Pancreas (tissue), 10 donors: ENCODE results near the gene ATP1B4. TPM values are rescaled to one million over a fixed set of nuclear protein-coding genes. Genes with fewer than 3 reads are reported as not detected.
A peak's percentile ranks its signal among the peaks of the same experiment; 100 is the strongest.

Experiments used
- ATAC-seq, 4 donors: fragments of 200-7000 bp; cut with Tn5 transposase; one replicate each; pipeline versions ENCODE4 v1.8.0 to v1.9.1; 2020; ENCODE audit warnings: mild to moderate bottlenecking in 4 of 4, moderate library complexity in 4 of 4
- DNase-seq, 6 donors: peaks; one replicate each; pipeline ENCODE4 v3.0.0-alpha.2; 2020
- FAIRE-seq: peaks from 2 replicates; lab custom pipeline; 2012; peaks lifted over from hg19 to GRCh38; lab: Jason Lieb, UNC
- H3K27ac ChIP-seq, 4 donors: fragments of 200-600 bp; sonication (generic); 1 replicate in 3 of 4; 2 replicates in 1 of 4; pipeline versions ENCODE4 v1.5.0 to v1.8.0; 2020
- H3K27me3 ChIP-seq, 4 donors: fragments of 200-600 bp; one replicate each; pipeline ENCODE4 v1.8.0; 2021
- H3K36me3 ChIP-seq, 3 donors: fragments of 200-600 bp; sonication (generic) in 1 of 3; one replicate each; pipeline versions ENCODE4 v1.5.0 to v1.8.0; 2020 to 2021
- H3K4me1 ChIP-seq, 3 donors: fragments of 200-600 bp; one replicate each; pipeline ENCODE4 v1.8.0; 2021
- H3K4me3 ChIP-seq, 4 donors: fragments of 200-600 bp; sonication (generic) in 2 of 4; one replicate each; pipeline versions ENCODE4 v1.5.0 to v1.8.0; 2020 to 2021
- H3K9me3 ChIP-seq, 4 donors: fragments of 200-600 bp; one replicate each; pipeline ENCODE4 v1.8.0; 2021
- WGBS, 2 donors: extraction: QIAGEN DNeasy Blood & Tissue Kit; methylation state at CpG; one replicate each; pipeline ENCODE4 v1.1.7; 2013; 5-methylcytosine and 5-hydroxymethylcytosine counted together
- intact Hi-C, 3 donors: fragments of 100-400 bp; cut with DNase I; formaldehyde crosslinking; loops; one replicate each; pipeline versions ENCODE4 v1.11.1 to v1.14.2; 2022
- polyA plus RNA-seq, 2 donors: library from polyadenylated mRNA; stranded (reverse); fragments of 200-250 nt; gene quantifications; one replicate each; pipeline ENCODE4 v1.2.3, GENCODE V29; 2013
- total RNA-seq, 6 donors: library from RNA; stranded (reverse); fragmentation: NEBNext Ultra II Directional in 4 of 6; extraction: Animal tissue kit (Norgen Biotek cat#: 25700) in 4 of 6; gene quantifications; one replicate each; pipeline versions ENCODE4 v1.2.1 to v1.2.4, GENCODE V29; 2021 to 2023
- TF ChIP-seq, protein P1 (sequence below), 4 donors: fragments of 200-600 bp; sonication (generic) in 3 of 4; IDR thresholded peaks; one replicate each; pipeline versions ENCODE4 v1.5.0 to v1.8.0; 2021; ENCODE audit warnings: antibody characterized with exemption in 4 of 4
- donor health status: healthy with polysubstance abuse.
- donor health status: DM: no; HTN: no; CAD: no; lungs with moderate emphysema.
- donor health status: DM: no; HTN: no; CAD: no.
- donor health status: control.
- donor health status: control.
- donor health status: Bipolar disorder and iron deficiency.
- donor health status: DM: yes; HTN: yes; CAD: no.
- donor health status: DM: no; HTN: no; CAD: no.
- donor health status: DM: no; HTN: no; CAD: no.
- donor health status: DM: yes; HTN: yes; CAD: no.

The ATP1B4 gene
- not detected for total RNA-seq
- not detected for polyA plus RNA-seq

DNA sequence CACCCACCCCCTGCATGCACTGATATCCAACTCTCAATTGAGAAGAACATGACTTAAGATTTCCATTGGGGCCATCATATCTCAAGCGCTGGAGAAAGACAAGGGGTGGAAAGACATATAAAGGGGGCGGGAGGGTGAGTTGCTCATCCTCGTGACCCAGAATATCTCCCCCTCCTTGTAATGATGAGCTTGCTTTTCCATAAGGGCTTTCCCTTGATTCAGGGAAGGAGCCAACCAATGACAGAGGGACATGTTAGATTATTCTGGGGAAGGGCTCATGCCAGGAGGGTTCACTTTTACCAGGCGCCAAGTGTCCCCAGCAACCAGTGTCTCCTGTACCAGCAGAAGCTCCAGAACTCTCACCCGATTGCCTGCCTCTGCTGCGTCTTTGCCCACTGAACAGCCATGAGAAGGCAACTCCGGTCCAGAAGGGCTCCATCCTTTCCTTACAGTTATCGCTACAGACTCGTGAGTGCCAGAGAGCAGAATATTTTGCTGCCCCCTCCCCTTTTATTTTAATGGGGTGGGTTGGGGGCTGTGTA, at the start of gene ATP1B4:
TSS of gene ATP1B4 (plus strand) at position 326 of the 542 bp plus-strand sequence. CDS start at position 406, 80 bp downstream.
- no peak for DNase-seq
- no peak within 1 kb of the TSS for H3K27ac ChIP-seq
- TF ChIP-seq, protein P1, sequence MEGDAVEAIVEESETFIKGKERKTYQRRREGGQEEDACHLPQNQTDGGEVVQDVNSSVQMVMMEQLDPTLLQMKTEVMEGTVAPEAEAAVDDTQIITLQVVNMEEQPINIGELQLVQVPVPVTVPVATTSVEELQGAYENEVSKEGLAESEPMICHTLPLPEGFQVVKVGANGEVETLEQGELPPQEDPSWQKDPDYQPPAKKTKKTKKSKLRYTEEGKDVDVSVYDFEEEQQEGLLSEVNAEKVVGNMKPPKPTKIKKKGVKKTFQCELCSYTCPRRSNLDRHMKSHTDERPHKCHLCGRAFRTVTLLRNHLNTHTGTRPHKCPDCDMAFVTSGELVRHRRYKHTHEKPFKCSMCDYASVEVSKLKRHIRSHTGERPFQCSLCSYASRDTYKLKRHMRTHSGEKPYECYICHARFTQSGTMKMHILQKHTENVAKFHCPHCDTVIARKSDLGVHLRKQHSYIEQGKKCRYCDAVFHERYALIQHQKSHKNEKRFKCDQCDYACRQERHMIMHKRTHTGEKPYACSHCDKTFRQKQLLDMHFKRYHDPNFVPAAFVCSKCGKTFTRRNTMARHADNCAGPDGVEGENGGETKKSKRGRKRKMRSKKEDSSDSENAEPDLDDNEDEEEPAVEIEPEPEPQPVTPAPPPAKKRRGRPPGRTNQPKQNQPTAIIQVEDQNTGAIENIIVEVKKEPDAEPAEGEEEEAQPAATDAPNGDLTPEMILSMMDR (IDR thresholded peaks at IDR 0.05), result no peak
- intact Hi-C loops, result no loop called here
- no peaks in the 10 kb centered on the region for H3K4me1 ChIP-seq
- H3K36me3 ChIP-seq, result no peaks in the 10 kb centered on the region
- ATAC-seq, result no peak
- 72 to 75% methylated on average over 9 of the region's 9 CpGs for WGBS, 2 donors
- H3K4me3 ChIP-seq, result no peak within 1 kb of the TSS
- peaks cover 0 to 9% (median 2%) of the 10 kb centered on the region in 4 donors for H3K27me3 ChIP-seq
- FAIRE-seq, result no peak
- H3K9me3 ChIP-seq, result no peaks in the 10 kb centered on the region

DNA sequence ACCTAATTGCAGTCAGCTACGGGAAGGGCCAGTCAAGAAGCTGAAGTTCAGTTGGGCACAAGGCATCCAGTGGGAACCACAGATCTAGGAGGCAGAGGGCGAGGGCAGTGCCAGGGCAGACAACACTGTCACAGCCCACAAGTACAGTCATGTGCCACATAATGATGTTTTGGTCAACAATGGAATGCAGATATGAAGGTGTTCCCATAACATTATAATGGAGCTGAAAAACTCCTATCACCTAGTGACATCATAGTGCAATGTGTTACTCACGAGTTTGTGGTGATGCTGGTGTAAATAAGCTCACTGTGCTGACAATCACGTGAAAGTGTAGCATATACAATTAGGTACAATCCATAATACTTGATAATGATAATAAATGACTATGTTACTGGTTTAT, 46.1 kb upstream of the ATP1B4 start:
- no peak for FAIRE-seq
- TF ChIP-seq, protein P1 (IDR thresholded peaks at IDR 0.05), result no peak
- H3K27me3 ChIP-seq, result peaks cover 0 to 22% (median 2%) of the 10 kb centered on the region in 4 donors

DNA sequence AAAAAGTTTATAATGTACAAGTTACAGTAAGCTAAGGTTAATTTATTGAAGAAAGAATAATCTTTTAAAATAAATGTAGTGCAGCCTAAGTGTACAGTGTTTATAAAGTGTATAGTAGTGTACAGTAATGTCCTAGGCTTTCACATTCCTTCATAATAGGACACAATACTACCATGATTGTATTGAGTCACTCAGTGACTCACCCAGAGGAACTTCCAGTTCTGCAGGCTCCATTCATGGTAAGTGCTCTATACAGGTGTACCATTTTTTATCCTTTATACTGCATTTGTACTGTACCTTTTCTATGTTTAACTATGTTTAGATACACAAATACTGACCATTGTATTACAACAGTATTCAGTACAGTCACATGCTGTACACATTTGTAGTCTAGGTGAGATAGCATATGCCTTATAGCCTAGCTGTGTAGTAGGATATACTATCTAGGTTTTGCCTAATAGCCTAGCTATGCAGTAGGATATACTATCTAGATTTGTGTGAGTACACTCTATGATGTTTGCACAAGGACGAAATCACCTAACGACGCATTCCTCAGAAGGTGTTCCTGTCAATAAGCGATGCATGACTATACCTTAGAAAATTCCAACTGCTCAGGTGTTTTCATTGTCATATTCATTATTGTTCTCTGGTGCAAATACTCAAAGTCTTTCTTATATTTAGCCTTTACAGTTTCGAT, 45.2 kb upstream of the ATP1B4 start:
- TF ChIP-seq, protein P1 (IDR thresholded peaks at IDR 0.05), result no peak
- H3K4me1 ChIP-seq, result no peaks in the 10 kb centered on the region
- DNase-seq (no peak), ATAC-seq (peak in 2 of 4 donors; percentile 44 to 56), FAIRE-seq (peak; percentile 76)
- peaks cover 0 to 22% (median 2%) of the 10 kb centered on the region in 4 donors for H3K27me3 ChIP-seq
- intact Hi-C loops, result no loop called here
- no peaks in the 10 kb centered on the region for H3K36me3 ChIP-seq
- no peak overlapping the region for H3K27ac ChIP-seq
- no peak overlapping the region for H3K4me3 ChIP-seq
- H3K9me3 ChIP-seq, result no peaks in the 10 kb centered on the region
- 28 to 33% methylated on average over 5 of the region's 5 CpGs for WGBS, 2 donors

More for the DNA sequence above, 46.1 kb upstream of the ATP1B4 start:
- WGBS, 2 donors, result 18 to 35% methylated on average over 4 of the region's 4 CpGs
- Histone ChIP-seq H3K36me3 (no peaks in the 10 kb centered on the region), H3K27ac (no peak overlapping the region), H3K4me1 (no peaks in the 10 kb centered on the region), H3K4me3 (no peak overlapping the region), H3K9me3 (no peaks in the 10 kb centered on the region)
- intact Hi-C loops, result no loop called here
- DNase-seq (no peak), ATAC-seq (no peak)

DNA sequence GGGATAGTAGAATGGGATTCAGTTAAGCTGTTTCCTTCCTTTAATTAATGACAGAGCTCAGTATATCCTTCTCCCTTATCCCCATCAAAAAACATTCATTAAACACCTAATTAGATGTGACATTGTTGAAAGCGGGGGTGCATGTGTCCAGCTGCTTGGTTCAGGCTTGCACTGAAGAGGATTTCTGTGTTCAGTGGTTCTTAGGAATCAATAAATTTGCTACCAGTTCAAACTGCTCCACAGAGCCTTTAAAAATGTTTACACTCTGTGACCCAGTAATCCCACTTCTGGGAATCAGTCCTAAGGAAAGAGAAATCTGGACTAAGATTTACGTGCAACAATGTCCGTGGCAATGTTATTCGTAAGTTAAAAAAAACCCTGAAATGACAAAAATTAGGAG, 43.5 kb upstream of the ATP1B4 start:
- Histone ChIP-seq H3K4me3 (no peak overlapping the region), H3K36me3 (no peaks in the 10 kb centered on the region), H3K27me3 (peaks cover 0 to 15% (median 2%) of the 10 kb centered on the region in 4 donors), H3K4me1 (no peaks in the 10 kb centered on the region), H3K27ac (no peak overlapping the region), H3K9me3 (no peaks in the 10 kb centered on the region)
- no peak for ATAC-seq
- intact Hi-C loops, result no loop called here
- no peak for FAIRE-seq
- TF ChIP-seq, protein P1 (IDR thresholded peaks at IDR 0.05), result no peak
- 34 to 43% methylated on average over 4 of the region's 4 CpGs for WGBS, 2 donors
- no peak for DNase-seq
